Measurements from ENCODE around the gene MYCT1.

MYCT1 gene

DNA sequence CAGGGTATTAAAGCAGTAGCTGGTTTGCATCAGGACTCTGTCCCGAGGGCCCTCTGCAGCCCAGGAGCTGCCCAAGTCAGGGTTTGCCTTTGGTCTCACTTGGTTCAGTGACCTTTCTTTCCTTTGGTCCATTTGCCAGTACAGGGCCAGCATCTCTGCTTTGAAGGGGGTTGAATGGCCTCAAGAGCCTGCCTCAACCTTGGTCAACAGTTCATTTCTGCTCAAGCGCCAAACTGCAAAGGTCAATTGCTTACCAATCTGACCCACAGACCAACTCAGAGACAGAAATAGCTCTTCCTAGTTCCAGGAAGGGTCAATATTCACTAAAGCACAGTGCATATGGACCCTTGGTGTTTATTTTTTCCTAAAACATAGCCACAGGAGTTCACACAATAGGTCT lies 72.3 kb downstream of the MYCT1 start:
- no peak overlapping the region for H3K4me3 ChIP-seq (ENCODE audit: low read depth, low read length)
- DNase-seq: no peak

DNA sequence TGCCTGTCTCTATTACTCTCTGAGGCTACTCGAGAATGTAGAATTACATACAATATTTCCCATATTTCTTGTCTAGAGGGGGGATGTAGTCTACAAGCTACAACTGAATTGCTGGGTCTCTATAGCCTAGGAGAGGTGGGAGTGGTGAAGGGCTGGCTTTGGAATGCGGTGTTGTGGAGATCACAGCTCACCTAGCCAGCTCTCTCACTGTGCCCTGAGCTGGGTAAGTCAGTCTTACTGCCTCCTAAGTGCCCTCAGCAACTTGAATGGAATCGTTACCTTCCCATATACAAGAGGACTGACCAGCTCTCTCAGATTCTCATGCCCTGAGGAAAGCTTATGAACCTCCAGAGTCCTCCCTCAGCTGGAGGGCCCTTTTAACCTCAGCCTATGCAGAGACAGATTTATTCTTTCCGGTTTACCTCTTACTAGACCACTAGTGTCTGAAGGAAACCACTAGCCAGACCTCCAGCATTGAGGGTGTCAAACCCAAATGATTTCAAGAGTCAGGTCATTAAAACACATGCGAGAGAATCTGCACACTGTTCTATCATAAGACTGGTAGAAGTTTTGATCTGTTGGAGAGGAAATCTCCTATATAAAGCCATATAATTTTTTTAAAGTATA lies 73.5 kb downstream of the MYCT1 start:
- Histone ChIP-seq H3K9me3 (ENCODE audit: severe bottlenecking) (no peaks in the 10 kb centered on the region), H3K27ac (no peak overlapping the region), H3K36me3 (no peaks in the 10 kb centered on the region), H3K27me3 (ENCODE audit: insufficient read depth, low read depth, severe bottlenecking) (peaks cover 5% of the 10 kb centered on the region), H3K4me3 (ENCODE audit: low read depth, low read length) (no peak overlapping the region)
- no peak for DNase-seq
- TF ChIP-seq, protein P1, sequence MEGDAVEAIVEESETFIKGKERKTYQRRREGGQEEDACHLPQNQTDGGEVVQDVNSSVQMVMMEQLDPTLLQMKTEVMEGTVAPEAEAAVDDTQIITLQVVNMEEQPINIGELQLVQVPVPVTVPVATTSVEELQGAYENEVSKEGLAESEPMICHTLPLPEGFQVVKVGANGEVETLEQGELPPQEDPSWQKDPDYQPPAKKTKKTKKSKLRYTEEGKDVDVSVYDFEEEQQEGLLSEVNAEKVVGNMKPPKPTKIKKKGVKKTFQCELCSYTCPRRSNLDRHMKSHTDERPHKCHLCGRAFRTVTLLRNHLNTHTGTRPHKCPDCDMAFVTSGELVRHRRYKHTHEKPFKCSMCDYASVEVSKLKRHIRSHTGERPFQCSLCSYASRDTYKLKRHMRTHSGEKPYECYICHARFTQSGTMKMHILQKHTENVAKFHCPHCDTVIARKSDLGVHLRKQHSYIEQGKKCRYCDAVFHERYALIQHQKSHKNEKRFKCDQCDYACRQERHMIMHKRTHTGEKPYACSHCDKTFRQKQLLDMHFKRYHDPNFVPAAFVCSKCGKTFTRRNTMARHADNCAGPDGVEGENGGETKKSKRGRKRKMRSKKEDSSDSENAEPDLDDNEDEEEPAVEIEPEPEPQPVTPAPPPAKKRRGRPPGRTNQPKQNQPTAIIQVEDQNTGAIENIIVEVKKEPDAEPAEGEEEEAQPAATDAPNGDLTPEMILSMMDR (IDR thresholded peaks at IDR 0.05; ENCODE audit: low read depth, low read length): no peak

More for the DNA sequence above, 72.3 kb downstream of the MYCT1 start:
- Histone ChIP-seq H3K36me3 (no peaks in the 10 kb centered on the region), H3K9me3 (ENCODE audit: severe bottlenecking) (no peaks in the 10 kb centered on the region), H3K27ac (no peak overlapping the region), H3K27me3 (ENCODE audit: insufficient read depth, low read depth, severe bottlenecking) (peaks cover 6% of the 10 kb centered on the region)
- TF ChIP-seq, protein P1 (IDR thresholded peaks at IDR 0.05; ENCODE audit: low read depth, low read length): no peak
